ENCODE results near the gene OASL. TPM values are rescaled to one million over a fixed set of nuclear protein-coding genes. Genes with fewer than 3 reads are reported as not detected.
"Not testable (repeated sequence)": the region's sequence is repeated elsewhere in the genome, so short reads cannot be mapped to it uniquely, and the experiment has no call there.

OASL gene
- total and polyA plus RNA-seq, 12 donors: 0.06 to 1.9 (median 0.56) TPM; not detected in 1

DNA sequence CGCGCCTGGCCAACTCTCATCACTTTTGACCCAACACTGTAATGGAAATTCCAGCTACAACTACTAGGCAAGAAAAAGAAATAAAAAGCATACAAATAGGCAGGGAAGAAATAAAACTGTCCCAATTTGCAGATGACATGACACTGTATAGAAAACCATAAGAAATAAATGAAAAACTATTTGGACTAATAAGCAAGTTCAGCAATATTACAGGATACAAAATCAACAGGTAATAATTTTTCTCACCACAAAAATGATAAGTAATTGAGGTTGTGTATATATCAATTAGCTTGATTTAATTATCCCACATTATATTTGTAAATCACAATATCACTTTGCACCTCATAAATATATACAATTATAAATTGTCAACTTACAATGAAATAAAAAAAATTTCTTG is 41.9 kb upstream of the OASL start:
- WGBS, 4 donors: 95 to 100% (median 96%) methylated on average over 2 of the region's 2 CpGs
- H3K4me3 ChIP-seq: no peak overlapping the region
- TF ChIP-seq POLR2A (IDR thresholded peaks at IDR 0.05) (no peak), CTCF (IDR thresholded peaks at IDR 0.05) (no peak)
- H3K4me1 ChIP-seq (replicated peaks in 1 of 2): no peaks in the 10 kb centered on the region
- intact Hi-C loops (cut with DNase I): no loop called here
- H3K27me3 ChIP-seq: no peaks in the 10 kb centered on the region
- no peaks in the 10 kb centered on the region for H3K9me3 ChIP-seq (replicated peaks in 1 of 3)
- H3K27ac ChIP-seq: no peak overlapping the region
- H3K36me3 ChIP-seq (replicated peaks in 1 of 2): no peaks in the 10 kb centered on the region
- DNase-seq: no peak

GRCh38 chr12:121079736-121080272 is 40.8 kb upstream of the OASL start:
- no peak overlapping the region for H3K27ac ChIP-seq
- 79 to 86% (median 83%) methylated on average over 2 to 13 of the region's 13 CpGs for WGBS, 4 donors
- H3K4me3 ChIP-seq: no peak overlapping the region

GRCh38 chr12:121077440-121077839 is 38.4 kb upstream of the OASL start:
- DNase-seq; H3K27me3 ChIP-seq; H3K4me3 ChIP-seq; H3K27ac ChIP-seq; H3K9me3 ChIP-seq (replicated peaks in 1 of 3); H3K36me3 ChIP-seq (replicated peaks in 1 of 2); H3K4me1 ChIP-seq (replicated peaks in 1 of 2); intact Hi-C loops (cut with DNase I): not testable (repeated sequence)
- WGBS, 4 donors: 77 to 100% (median 98%) methylated on average over 1 of the region's 3 CpGs

More at GRCh38 chr12:121079736-121080272, 40.8 kb upstream of the OASL start:
- no peak for TF ChIP-seq CTCF (IDR thresholded peaks at IDR 0.05)
- no peak for TF ChIP-seq POLR2A (IDR thresholded peaks at IDR 0.05)
- Histone ChIP-seq H3K9me3 (replicated peaks in 1 of 3) (no peaks in the 10 kb centered on the region), H3K36me3 (replicated peaks in 1 of 2) (no peaks in the 10 kb centered on the region), H3K4me1 (replicated peaks in 1 of 2) (no peaks in the 10 kb centered on the region), H3K27me3 (no peaks in the 10 kb centered on the region)
- intact Hi-C loops (cut with DNase I): no loop called here
- DNase-seq: no peak

- DNase-seq; H3K36me3 ChIP-seq (replicated peaks in 1 of 2); H3K4me3 ChIP-seq; H3K4me1 ChIP-seq (replicated peaks in 1 of 2); intact Hi-C loops (cut with DNase I); H3K9me3 ChIP-seq (replicated peaks in 1 of 3); H3K27me3 ChIP-seq; H3K27ac ChIP-seq: not testable (repeated sequence)
- 90 to 94% (median 92%) methylated on average over 15 to 32 of the region's 33 CpGs; no CpG with 5 or more reads in 1 of the 4 donors for WGBS, 4 donors
These were observed 36.9 kb upstream of the OASL start for GRCh38 chr12:121075911-121076310.

DNA sequence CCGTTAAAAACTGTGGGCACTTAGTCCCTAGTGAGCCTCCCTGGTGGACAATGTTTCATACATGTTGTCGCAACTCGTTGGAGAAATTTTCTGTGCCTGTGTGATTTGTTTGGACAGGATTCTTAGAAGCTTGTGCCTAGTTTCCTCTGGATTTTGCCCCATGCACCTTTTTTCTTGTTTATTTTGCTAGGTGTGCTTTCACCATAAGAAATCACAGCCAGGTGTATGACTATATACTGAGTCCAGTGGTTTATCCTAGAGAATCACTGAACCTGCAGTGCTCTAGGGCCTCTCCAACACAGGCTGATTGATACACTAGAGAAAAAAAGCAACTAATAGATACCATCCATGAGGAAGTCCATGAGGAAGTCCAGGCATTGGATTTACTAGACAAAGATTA is 33.1 kb upstream of the OASL start:
- H3K27ac ChIP-seq: no peak overlapping the region
- DNase-seq: no peak
- H3K36me3 ChIP-seq (replicated peaks in 1 of 2): no peaks in the 10 kb centered on the region
- WGBS, 4 donors: 81 to 93% (median 84%) methylated on average over 3 of the region's 3 CpGs
- H3K4me3 ChIP-seq: no peak overlapping the region
- intact Hi-C loops (cut with DNase I): no loop called here
- H3K4me1 ChIP-seq (replicated peaks in 1 of 2): no peaks in the 10 kb centered on the region
- TF ChIP-seq POLR2A (IDR thresholded peaks at IDR 0.05) (no peak), CTCF (IDR thresholded peaks at IDR 0.05) (no peak)
- no peaks in the 10 kb centered on the region for H3K27me3 ChIP-seq
- peaks cover 0 to 4% (median 0%) of the 10 kb centered on the region in 3 donors for H3K9me3 ChIP-seq (replicated peaks in 1 of 3)
